Measurements from ENCODE around the gene OR4X1.
"Not testable (repeated sequence)": the region's sequence is repeated elsewhere in the genome, so short reads cannot be mapped to it uniquely, and the experiment has no call there.

OR4X1 gene

DNA sequence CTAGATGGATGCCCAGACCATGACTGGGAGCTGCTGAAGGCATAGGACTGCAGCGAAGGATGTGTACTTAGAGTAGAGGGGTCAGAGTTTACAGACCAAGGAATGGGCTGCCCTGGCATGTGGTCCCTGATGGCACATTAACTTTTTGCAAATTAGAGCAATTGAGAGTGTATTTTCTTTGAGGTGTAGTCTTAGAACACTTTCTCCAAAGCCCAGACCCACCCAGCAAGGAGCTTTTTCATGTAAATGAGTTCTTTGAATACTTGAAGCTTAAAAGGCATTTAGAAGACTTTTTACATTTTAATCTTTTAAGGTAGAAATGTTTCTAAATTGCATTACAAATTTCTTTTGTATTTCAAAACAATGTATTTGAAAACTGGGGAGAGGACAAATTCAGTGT, 8.9 kb downstream of the OR4X1 start:
- H3F3A ChIP-seq (ENCODE audit: low read depth): no peaks in the 10 kb centered on the region
- H3K4me3 ChIP-seq (ENCODE audit: low read length, poor library complexity, severe bottlenecking): no peak overlapping the region
- no peaks in the 10 kb centered on the region for H3K4me1 ChIP-seq (ENCODE audit: insufficient read depth, low read length, poor library complexity, severe bottlenecking)
- H3K9ac ChIP-seq (ENCODE audit: low read depth, low read length, poor library complexity, severe bottlenecking): no peak overlapping the region
- no peaks in the 10 kb centered on the region for H3K9me2 ChIP-seq (replicated peaks; ENCODE audit: low read depth, low read length)
- H3K27me3 ChIP-seq (ENCODE audit: insufficient read depth, low read length, poor library complexity, severe bottlenecking): no peaks in the 10 kb centered on the region
- H2AFZ ChIP-seq (ENCODE audit: low read length): no peak overlapping the region
- no peaks in the 10 kb centered on the region for H3K9me3 ChIP-seq (ENCODE audit: insufficient read depth, low read depth, low read length)
- H3K36me3 ChIP-seq (ENCODE audit: insufficient read depth, low read length): no peaks in the 10 kb centered on the region
- no peak overlapping the region for H3K4me2 ChIP-seq (ENCODE audit: low read depth, low read length, poor library complexity, severe bottlenecking)
- H4K20me1 ChIP-seq (ENCODE audit: insufficient read depth, low read length, poor library complexity, severe bottlenecking): no peaks in the 10 kb centered on the region
- no peak for TF ChIP-seq CTCF (conservative IDR thresholded peaks at IDR 0.05; ENCODE audit: low read length)
- no peak for TF ChIP-seq EZH2phosphoT487 (IDR thresholded peaks at IDR 0.05; ENCODE audit: borderline replicate concordance)
- H3K79me2 ChIP-seq (ENCODE audit: insufficient read depth, low read length): no peaks in the 10 kb centered on the region

DNA sequence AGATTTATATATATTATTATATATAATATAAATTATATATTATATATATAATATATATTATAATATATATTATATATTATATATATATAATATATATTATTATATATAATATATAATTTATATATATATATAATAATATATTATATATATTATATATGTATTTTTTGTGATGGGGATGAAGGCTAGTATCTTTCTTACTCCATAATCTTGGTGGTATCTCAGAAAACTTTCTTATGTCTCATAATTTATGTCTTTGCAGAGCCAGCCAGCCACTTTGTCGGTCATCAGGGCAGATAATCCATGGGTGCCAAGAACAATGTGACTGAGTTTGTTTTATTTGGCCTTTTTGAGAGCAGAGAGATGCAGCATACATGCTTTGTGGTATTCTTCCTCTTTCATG, 42.3 kb downstream of the OR4X1 start, which contains the start of gene OR4S1:
OR4S1 (plus strand) TSS at position 301 of the 400 bp plus-strand sequence; CDS start at position 301, 0 bp downstream.
- no peak within 1 kb of the TSS for H3K4me3 ChIP-seq (ENCODE audit: low read length, poor library complexity, severe bottlenecking)
- H3F3A ChIP-seq (ENCODE audit: low read depth): no peaks in the 10 kb centered on the region
- no peak within 1 kb of the TSS for H3K4me2 ChIP-seq (ENCODE audit: low read depth, low read length, poor library complexity, severe bottlenecking)
- TF ChIP-seq EZH2phosphoT487 (IDR thresholded peaks at IDR 0.05; ENCODE audit: borderline replicate concordance): no peak
- TF ChIP-seq CTCF (conservative IDR thresholded peaks at IDR 0.05; ENCODE audit: low read length): no peak
- H3K9ac ChIP-seq (ENCODE audit: low read depth, low read length, poor library complexity, severe bottlenecking): no peak within 1 kb of the TSS
- H4K20me1 ChIP-seq (ENCODE audit: insufficient read depth, low read length, poor library complexity, severe bottlenecking): no peaks in the 10 kb centered on the region
- H3K4me1 ChIP-seq (ENCODE audit: insufficient read depth, low read length, poor library complexity, severe bottlenecking): no peaks in the 10 kb centered on the region
- no peak within 1 kb of the TSS for H2AFZ ChIP-seq (ENCODE audit: low read length)
- H3K36me3 ChIP-seq (ENCODE audit: insufficient read depth, low read length): no peaks in the 10 kb centered on the region
- H3K79me2 ChIP-seq (ENCODE audit: insufficient read depth, low read length): no peaks in the 10 kb centered on the region
- no peaks in the 10 kb centered on the region for H3K9me3 ChIP-seq (ENCODE audit: insufficient read depth, low read depth, low read length)
- H3K9me2 ChIP-seq (replicated peaks; ENCODE audit: low read depth, low read length): no peaks in the 10 kb centered on the region
- no peaks in the 10 kb centered on the region for H3K27me3 ChIP-seq (ENCODE audit: insufficient read depth, low read length, poor library complexity, severe bottlenecking)

DNA sequence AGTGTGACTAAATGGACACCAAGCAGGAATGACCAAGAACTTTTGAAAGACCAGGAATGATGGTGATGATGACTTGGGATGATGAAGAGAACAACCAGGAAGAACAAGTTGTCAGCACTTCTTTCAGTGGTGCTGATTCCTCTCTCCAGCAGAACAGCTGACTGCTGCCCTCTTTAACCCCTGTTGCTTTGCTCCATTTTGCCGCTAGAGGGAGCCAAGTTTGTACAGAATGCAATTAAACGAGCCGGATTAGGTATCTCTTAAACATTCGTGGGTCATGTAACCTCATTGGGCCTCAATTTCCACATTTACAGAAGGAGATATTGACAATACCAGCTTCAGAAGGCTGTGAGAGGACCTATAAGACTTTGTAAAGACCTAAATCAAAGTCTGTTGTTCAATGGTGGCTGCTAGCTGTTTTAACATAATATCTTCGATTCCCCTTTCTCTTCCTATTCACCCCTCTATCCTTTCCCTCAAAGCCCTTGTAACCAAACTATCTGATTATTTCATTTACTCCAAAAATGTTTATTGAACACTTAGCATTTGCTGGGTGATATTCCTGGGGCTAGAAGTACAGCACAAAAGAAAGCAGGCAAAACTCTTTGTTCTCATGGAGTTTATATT, 44.2 kb downstream of the OR4X1 start:
- Histone ChIP-seq H3K9ac (ENCODE audit: low read depth, low read length, poor library complexity, severe bottlenecking) (no peak overlapping the region), H3F3A (ENCODE audit: low read depth) (no peaks in the 10 kb centered on the region), H3K9me3 (ENCODE audit: insufficient read depth, low read depth, low read length) (no peaks in the 10 kb centered on the region), H3K4me2 (ENCODE audit: low read depth, low read length, poor library complexity, severe bottlenecking) (no peak overlapping the region), H3K36me3 (ENCODE audit: insufficient read depth, low read length) (no peaks in the 10 kb centered on the region), H2AFZ (ENCODE audit: low read length) (peak overlapping the region; percentile 9; the same call in 1 of the 2 replicates), H3K9me2 (replicated peaks; ENCODE audit: low read depth, low read length) (no peaks in the 10 kb centered on the region), H3K4me3 (ENCODE audit: low read length, poor library complexity, severe bottlenecking) (no peak overlapping the region), H3K4me1 (ENCODE audit: insufficient read depth, low read length, poor library complexity, severe bottlenecking) (no peaks in the 10 kb centered on the region), H3K79me2 (ENCODE audit: insufficient read depth, low read length) (no peaks in the 10 kb centered on the region), H3K27me3 (ENCODE audit: insufficient read depth, low read length, poor library complexity, severe bottlenecking) (no peaks in the 10 kb centered on the region), H4K20me1 (ENCODE audit: insufficient read depth, low read length, poor library complexity, severe bottlenecking) (no peaks in the 10 kb centered on the region)
- peak; percentile 99 for TF ChIP-seq CTCF (conservative IDR thresholded peaks at IDR 0.05; ENCODE audit: low read length)
- TF ChIP-seq EZH2phosphoT487 (IDR thresholded peaks at IDR 0.05; ENCODE audit: borderline replicate concordance): no peak

DNA sequence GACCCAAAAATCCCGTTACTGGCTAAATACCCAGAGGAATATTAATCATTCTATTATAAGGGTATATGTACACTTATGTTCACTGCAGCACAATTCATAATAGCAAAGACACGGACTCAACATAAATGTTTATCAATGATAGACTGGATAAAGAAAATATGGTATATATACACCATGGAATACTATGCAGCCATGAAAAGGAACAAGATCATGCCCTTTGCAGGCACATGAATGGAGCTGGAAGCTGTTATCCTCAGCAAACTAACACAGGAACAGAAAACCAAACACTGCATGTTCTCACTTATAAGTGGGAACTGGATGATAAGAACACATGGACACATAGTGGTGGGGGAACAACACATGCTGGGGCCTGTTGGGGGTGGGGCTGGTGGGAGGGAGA, 49.9 kb downstream of the OR4X1 start:
- H2AFZ ChIP-seq (ENCODE audit: low read length); H3K79me2 ChIP-seq (ENCODE audit: insufficient read depth, low read length); H3F3A ChIP-seq (ENCODE audit: low read depth); H3K4me2 ChIP-seq (ENCODE audit: low read depth, low read length, poor library complexity, severe bottlenecking); H3K27me3 ChIP-seq (ENCODE audit: insufficient read depth, low read length, poor library complexity, severe bottlenecking); H3K4me1 ChIP-seq (ENCODE audit: insufficient read depth, low read length, poor library complexity, severe bottlenecking); H3K9me2 ChIP-seq (replicated peaks; ENCODE audit: low read depth, low read length); H3K9ac ChIP-seq (ENCODE audit: low read depth, low read length, poor library complexity, severe bottlenecking); H3K36me3 ChIP-seq (ENCODE audit: insufficient read depth, low read length); H3K9me3 ChIP-seq (ENCODE audit: insufficient read depth, low read depth, low read length); H3K4me3 ChIP-seq (ENCODE audit: low read length, poor library complexity, severe bottlenecking); H4K20me1 ChIP-seq (ENCODE audit: insufficient read depth, low read length, poor library complexity, severe bottlenecking): not testable (repeated sequence)

All from Loucy (cell line).